ENCODE results near the gene HHLA2.
"Not testable (repeated sequence)": the region's sequence is repeated elsewhere in the genome, so short reads cannot be mapped to it uniquely, and the experiment has no call there.

Gene HHLA2

DNA sequence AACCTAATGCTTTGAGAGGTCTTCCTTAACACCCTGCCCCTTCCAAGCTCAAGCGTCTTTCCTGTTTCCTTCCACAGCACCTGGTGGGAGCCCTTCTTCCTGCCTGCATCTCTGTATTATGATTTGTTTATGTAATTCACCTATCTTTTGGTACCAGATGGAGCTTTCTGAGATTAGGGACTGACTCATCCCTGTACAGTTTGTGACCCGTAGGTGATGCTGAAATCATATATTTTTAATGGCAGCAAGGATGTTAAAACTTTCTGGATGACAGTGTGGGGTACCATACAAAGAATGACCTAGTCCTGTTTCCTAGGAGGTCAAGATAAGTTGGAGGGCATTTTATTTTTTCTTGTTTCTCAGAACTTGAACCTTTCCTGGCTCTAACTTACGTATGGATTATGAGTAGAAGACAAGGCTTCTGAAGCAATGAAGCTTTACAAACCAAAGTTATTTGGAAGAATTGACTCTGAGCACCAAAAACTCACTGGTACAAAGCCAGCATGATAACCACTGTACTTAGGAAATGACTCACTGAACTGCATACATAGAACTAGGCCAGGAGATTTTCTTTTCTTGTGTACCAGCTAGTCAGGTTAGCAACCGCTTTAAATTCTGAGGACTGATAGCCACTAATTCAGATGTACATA is 46.6 kb downstream of the HHLA2 start:
- DNase-seq (ENCODE audit: low spot score): no peak

- no peak for DNase-seq (ENCODE audit: low spot score)
Observed at GRCh38 chr3:108343491-108343890, 47.1 kb downstream of the HHLA2 start.

- DNase-seq (ENCODE audit: low spot score): no peak
Observed at GRCh38 chr3:108345492-108346205, 49.3 kb downstream of the HHLA2 start.

GRCh38 chr3:108346301-108347227 is 50.2 kb downstream of the HHLA2 start:
- DNase-seq (ENCODE audit: low spot score): no peak

DNA sequence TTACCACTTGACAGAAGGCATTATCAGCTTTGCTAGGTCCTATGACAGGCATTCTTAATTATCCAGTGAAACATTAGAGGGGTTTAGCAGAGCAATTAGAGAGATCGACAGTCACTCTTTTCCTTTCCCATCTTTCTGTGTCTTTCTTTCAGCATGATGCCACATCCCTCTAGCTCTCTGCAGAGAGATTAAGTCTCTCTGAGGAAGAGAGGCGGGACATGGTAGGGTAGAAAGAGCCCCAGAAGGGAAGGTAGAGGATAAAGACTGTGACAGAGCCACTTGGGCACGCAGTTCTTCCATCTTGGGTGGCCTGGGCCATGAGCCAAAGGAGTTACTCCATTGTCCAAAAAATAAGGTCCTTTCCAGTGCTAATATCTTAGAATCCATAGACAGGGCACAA is 55.8 kb downstream of the HHLA2 start:
- DNase-seq (ENCODE audit: low spot score): no peak

GRCh38 chr3:108354562-108354961 is 58.2 kb downstream of the HHLA2 start:
- no peak for DNase-seq (ENCODE audit: low spot score)

- DNase-seq (ENCODE audit: low spot score): no peak
Observed at GRCh38 chr3:108357042-108357441, 60.7 kb downstream of the HHLA2 start.

GRCh38 chr3:108359011-108359410 is 62.7 kb downstream of the HHLA2 start:
- DNase-seq (ENCODE audit: low spot score): no peak

DNA sequence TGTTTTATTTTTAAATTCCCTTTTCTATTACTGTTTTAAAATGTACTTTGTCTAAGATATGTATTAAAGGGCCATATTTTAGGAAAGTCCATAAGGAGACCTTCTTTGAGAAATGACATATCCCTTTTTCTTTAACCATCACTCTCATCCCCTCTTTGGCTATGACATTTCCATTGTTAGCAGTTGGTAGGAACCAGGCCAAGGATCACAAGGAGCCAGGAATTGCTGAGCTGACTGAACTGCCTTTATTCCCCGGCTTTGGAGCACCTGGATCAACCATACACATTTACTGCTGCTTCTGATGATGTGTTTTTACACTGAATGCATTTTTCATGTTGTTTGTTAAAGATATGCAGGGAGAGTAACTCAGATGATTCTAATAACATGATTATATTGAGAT is 79.7 kb downstream of the HHLA2 start:
- DNase-seq (ENCODE audit: low spot score): no peak

- no peak for DNase-seq (ENCODE audit: low spot score)
Observed at GRCh38 chr3:108377384-108377783, 81.0 kb downstream of the HHLA2 start.

DNA sequence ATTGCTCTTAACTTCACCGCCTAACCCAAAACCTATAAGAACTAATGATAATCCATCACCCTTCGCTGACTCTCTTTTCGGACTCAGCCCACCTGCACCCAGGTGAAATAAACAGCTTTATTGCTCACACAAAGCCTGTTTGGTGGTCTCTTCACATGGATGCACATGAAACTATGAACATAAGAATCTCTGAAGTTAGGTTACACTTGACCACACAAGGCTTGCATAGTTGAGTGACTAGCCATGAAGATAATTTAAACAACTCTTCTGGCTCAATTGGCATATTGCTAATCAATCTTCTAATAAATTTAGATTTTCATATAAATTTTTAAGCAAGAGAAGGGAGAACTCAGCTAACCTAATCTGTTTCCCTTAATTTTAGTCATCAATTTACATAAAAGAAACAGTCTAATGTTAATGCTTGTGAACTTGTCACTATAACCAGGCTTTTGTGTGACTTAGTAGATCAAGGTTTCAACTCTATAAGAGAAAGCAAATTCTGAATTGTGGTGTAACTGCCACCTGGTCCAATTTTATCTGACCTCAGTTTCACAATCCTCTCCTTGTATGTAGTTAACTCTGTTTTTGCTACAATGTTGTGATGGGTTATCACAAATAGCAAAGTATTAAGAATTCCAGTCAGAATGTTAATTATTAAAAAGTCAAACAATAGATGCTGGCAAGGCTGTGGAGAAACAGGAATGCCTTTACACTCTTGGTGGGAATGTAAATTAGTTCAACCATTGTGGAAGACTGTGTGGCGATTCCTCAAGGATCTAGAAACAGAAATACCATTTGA is 82.0 kb downstream of the HHLA2 start:
- no peak for DNase-seq (ENCODE audit: low spot score)

GRCh38 chr3:108378952-108379342 is 82.6 kb downstream of the HHLA2 start:
- DNase-seq (ENCODE audit: low spot score): not testable (repeated sequence)

DNA sequence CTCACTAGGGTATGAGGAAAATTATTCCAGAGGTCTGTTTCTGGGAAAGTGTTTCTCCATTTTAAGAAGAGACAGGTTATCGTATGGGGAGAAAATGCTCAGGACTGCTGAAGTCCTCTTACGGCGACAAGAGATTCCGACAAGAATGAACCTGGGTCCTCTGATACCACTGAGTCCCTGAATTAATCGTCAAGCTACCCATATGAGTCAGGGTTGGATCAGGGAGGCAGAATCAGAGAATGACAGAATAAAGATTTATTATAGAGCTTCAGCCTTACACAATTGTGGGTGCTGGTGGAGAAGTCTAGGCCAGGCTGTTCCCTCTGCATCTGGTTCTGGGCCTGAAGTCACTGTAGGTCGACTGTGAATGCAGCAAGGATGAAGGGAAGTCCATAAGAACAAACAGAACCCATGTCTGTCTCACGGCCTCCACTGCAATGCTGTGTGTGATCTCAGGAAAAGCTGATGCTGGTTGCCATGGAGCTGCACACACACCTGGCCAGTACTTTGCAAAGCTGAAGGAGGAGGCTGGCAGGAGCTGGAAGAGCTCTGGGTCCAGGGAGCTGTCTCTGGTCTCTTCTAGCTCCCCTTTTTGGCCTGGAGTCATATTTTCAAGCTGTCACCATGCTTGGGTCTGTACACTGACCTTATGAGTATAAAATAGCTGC is 83.9 kb downstream of the HHLA2 start:
- no peak for DNase-seq (ENCODE audit: low spot score)

DNA sequence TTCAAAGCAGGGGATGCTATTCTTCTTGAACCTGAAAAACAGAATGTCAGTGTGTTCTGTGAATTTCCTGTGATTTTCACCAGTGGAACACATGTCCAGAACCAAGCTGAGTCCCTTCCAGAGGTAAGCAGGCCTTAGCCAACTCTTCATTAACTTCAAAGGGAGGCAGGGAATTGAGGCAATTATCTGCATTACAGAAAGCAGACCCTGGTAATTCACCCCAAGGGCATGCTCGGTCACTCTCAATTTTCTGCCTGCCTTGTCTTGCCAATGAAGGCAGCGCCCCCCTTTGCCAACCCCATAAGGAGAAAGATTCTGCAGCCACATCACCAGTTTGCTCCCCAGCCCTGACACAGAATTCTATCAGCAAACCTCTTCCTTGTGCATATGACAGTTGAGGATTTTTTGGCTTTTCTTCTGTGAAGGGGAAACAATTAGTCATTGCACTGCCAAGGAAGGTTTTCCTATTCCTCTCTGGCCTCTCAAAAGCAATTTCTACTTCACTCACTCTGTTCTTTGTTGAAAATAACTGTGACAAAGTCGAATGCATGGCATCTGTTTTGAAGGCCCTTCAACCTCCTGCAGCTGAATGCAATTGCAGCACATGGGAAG is 85.3 kb downstream of the HHLA2 start:
- DNase-seq (ENCODE audit: low spot score): no peak

DNA sequence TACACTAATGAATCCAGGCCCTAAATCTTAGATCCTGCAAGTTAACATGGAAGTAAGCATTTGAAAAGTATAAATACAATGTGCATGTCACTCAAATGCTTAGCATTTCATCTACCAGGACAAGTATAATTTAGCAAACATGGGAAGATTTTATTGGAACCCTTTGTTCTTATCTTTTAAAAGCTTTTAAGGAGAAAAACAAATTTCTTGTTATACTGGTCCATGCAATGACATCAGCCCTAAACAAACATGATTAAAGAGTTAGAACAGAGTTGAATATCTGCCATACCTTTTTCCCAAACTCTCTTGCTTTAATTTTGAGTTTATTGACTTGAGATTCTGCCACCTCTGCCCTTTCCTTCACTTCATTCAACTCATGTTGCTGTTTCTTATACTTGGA is 87.0 kb downstream of the HHLA2 start:
- DNase-seq (ENCODE audit: low spot score): no peak

- no peak for DNase-seq (ENCODE audit: low spot score)
Observed at GRCh38 chr3:108387063-108387462, 90.7 kb downstream of the HHLA2 start.

DNA sequence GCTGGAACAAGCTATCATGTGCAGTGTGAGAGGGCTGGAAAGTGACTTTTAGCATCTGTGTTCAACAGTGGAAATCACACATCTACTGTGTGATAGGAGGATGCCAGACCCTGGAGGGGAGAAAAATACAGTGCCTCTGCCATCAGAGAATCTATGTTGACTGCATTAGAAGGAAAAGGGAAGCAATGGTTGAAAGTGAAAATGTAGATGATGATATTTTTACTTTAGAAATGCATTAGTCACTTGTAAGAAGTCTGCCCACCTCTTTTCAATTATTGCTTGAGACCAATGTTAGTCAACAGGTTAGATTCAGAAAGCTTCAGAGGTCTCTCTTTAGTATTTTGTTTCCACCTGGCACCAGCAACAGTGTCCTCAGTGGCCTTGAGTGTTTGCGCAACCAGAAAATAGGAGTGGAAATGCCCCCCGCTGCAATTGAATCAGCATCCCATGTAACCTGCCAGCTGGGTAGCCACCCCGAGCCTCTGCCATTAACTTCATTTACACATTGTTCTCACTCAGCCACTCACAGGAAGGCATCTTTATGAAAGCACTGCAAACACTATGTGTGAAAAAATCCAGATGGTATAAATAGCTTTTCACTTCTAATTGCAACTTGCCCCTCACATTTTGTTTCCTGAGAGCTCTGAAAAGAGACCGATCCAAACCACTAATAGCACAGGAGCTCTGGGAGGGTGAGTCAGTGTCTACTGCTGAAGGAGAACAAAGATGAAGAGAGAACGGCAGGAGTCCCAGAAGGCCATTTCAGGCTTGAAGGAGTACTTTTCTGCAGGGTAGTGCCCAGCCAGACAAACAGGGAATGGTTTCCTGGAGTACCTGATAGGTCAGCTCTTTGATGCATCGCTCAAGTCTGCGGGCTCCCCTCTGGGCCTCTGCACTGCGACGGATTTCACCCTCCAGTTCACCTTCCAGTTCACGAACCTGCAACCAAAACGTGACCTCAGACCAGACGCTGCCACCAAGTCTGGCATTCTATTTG is 92.1 kb downstream of the HHLA2 start:
- DNase-seq (ENCODE audit: low spot score): no peak

- DNase-seq (ENCODE audit: low spot score): no peak
Observed at GRCh38 chr3:108389372-108389771, 93.0 kb downstream of the HHLA2 start.

GRCh38 chr3:108391917-108392593 is 95.7 kb downstream of the HHLA2 start:
- DNase-seq (ENCODE audit: low spot score): no peak
